Astrocyte of the spinal cord (primary cell): ENCODE data around the gene SIAH1.
A peak's percentile ranks its signal among the peaks of the same experiment; 100 is the strongest.
"Not testable (repeated sequence)": the region's sequence is repeated elsewhere in the genome, so short reads cannot be mapped to it uniquely, and the experiment has no call there.

Experiments used
- DNase-seq: peaks from one replicate; pipeline ENCODE4 v3.0.0; 2011; ENCODE audit warnings: low read depth, low spot score
- H3K4me3 ChIP-seq: 2 replicates; pipeline ENCODE4 v1.5.1; 2011; ENCODE audit warnings: low read depth, mild to moderate bottlenecking, low read length, moderate library complexity
- CTCF ChIP-seq: IDR thresholded peaks from 2 replicates; pipeline ENCODE4 v1.5.1; 2012; ENCODE audit warnings: low read depth, mild to moderate bottlenecking, low read length, inconsistent platforms
- in situ Hi-C: cut with HindIII; loops from 2 replicates; pipeline ENCODE4 v1.10.0; 2017; ENCODE audit warnings: low sequenced_read_pairs

Gene SIAH1

GRCh38 chr16:48430890-48431289 lies 45.7 kb upstream of the SIAH1 start:
- no peak for DNase-seq
- in situ Hi-C loops: no loop called here
- TF ChIP-seq CTCF: no peak
- no peak overlapping the region for H3K4me3 ChIP-seq

GRCh38 chr16:48426244-48427141 lies 41.3 kb upstream of the SIAH1 start:
- in situ Hi-C loops: no loop called here
- no peak overlapping the region for H3K4me3 ChIP-seq
- TF ChIP-seq CTCF: no peak
- peak; percentile 44 for DNase-seq

- no peak for TF ChIP-seq CTCF
- in situ Hi-C loops: no loop called here
- DNase-seq: no peak
- H3K4me3 ChIP-seq: no peak overlapping the region
Measured at GRCh38 chr16:48422537-48422936, 37.3 kb upstream of the SIAH1 start.

- in situ Hi-C loops: no loop called here
- DNase-seq: no peak
- no peak for TF ChIP-seq CTCF
- H3K4me3 ChIP-seq: no peak overlapping the region
Measured at GRCh38 chr16:48421741-48422140, 36.5 kb upstream of the SIAH1 start.

- no peak for DNase-seq
- in situ Hi-C loops: no loop called here
- no peak for TF ChIP-seq CTCF
- no peak overlapping the region for H3K4me3 ChIP-seq
Measured at GRCh38 chr16:48420437-48420836, 35.2 kb upstream of the SIAH1 start.

- H3K4me3 ChIP-seq, DNase-seq, in situ Hi-C loops: not testable (repeated sequence)
Measured at GRCh38 chr16:48416617-48417016, 31.4 kb upstream of the SIAH1 start.

- H3K4me3 ChIP-seq: no peak overlapping the region
- TF ChIP-seq CTCF: no peak
- no peak for DNase-seq
- in situ Hi-C loops: no loop called here
Measured at GRCh38 chr16:48413272-48413671, 28.1 kb upstream of the SIAH1 start.
